K562 (cell line): Measurements from ENCODE around the gene SEPTIN2. TPM values are rescaled to one million over a fixed set of nuclear protein-coding genes. Genes with fewer than 3 reads are reported as not detected.

Experiments used
- ATAC-seq: fragments of 200-7000 bp; cut with Tn5 transposase; 3 replicates; pipeline ENCODE4 v1.9.1; 2020; ENCODE audit warnings: moderate library complexity
- BruUV-seq: library from RNA; stranded (reverse); fragments of 400-500 nt; replicated peaks from 2 replicates; lab custom pipeline; 2021; lab: Mats Ljungman, UMichigan
- CTCF ChIA-PET: fragments of 300-600 bp; formaldehyde crosslinking; extraction: SDS; loops from one replicate; lab custom pipeline; 2021; ENCODE audit warnings: low intra/inter-chr PET ratio; lab: Yijun Ruan, JAX
- POLR2A ChIA-PET: fragments of 300-600, 350-650 bp; sonication (Branson Sonifier 250); formaldehyde crosslinking; extraction: SDS; loops from one replicate; lab custom pipeline; 2021; ENCODE audit warnings: antibody characterized with exemption, inconsistent platforms; lab: Yijun Ruan, JAX
- DNase-seq, 4 experiments: peaks; one replicate each; pipeline versions ENCODE4 v3.0.0 to v3.0.0-alpha.2; 2011 to 2018; ENCODE audit warnings: low spot score in 3 of 4, mixed read lengths in 3 of 4; ENCODE audit errors: extremely low read depth in 1 of 4
- FAIRE-seq: peaks from 2 replicates; lab custom pipeline; 2011; peaks lifted over from hg19 to GRCh38; lab: Jason Lieb, UNC
- H2AFZ ChIP-seq: 2 replicates; pipeline ENCODE4 v1.6.0; 2011; ENCODE audit warnings: low read depth, low read length, control low read depth, inconsistent platforms
- H3K27ac ChIP-seq: fragments of 200-600 bp; 3 replicates; pipeline ENCODE4 v1.8.0; 2011; ENCODE audit warnings: low read depth, mild to moderate bottlenecking, control low read depth, inconsistent platforms, low read length, moderate library complexity, mixed read lengths; ENCODE audit errors: extremely low read depth
- H3K27me3 ChIP-seq, 2 experiments: fragments of 300-600 bp in 1 of 2; 2 replicates in 1 of 2; 3 replicates in 1 of 2; pipeline versions ENCODE4 v1.6.0 to v1.8.0; 2011; ENCODE audit warnings: inconsistent platforms in 2 of 2, low read length in 2 of 2, mild to moderate bottlenecking in 1 of 2, mixed read lengths in 1 of 2, moderate library complexity in 1 of 2; ENCODE audit not compliant: control insufficient read depth in 2 of 2, insufficient read depth in 2 of 2
- H3K36me3 ChIP-seq: fragments of 300-600 bp; 3 replicates; pipeline ENCODE4 v1.8.0; 2011; ENCODE audit warnings: mild to moderate bottlenecking, low read length, inconsistent platforms; ENCODE audit not compliant: control insufficient read depth, insufficient read depth
- H3K4me1 ChIP-seq, 2 experiments: fragments of 200-600 bp in 1 of 2; replicated peaks in 1 of 2; 2 replicates in 1 of 2; 3 replicates in 1 of 2; pipeline versions ENCODE4 v1.5.1 to v1.8.0; 2011; ENCODE audit warnings: inconsistent platforms in 2 of 2, low read length in 2 of 2, mild to moderate bottlenecking in 1 of 2, mixed read lengths in 1 of 2, moderate library complexity in 1 of 2; ENCODE audit not compliant: control insufficient read depth in 2 of 2, insufficient read depth in 2 of 2
- H3K4me2 ChIP-seq: 2 replicates; pipeline ENCODE4 v1.6.1; 2011; ENCODE audit warnings: low read length, control low read depth, inconsistent platforms, mixed read lengths; ENCODE audit not compliant: insufficient read depth
- H3K4me3 ChIP-seq: fragments of 200-600 bp; sonication (generic), shearing (Covaris generic); 2 replicates; pipeline ENCODE4 v1.5.1; 2016; ENCODE audit warnings: control low read depth, inconsistent platforms
- H3K79me2 ChIP-seq: fragments of 200-600 bp; 3 replicates; pipeline ENCODE4 v1.8.0; 2011; ENCODE audit warnings: low read length, inconsistent platforms; ENCODE audit not compliant: control insufficient read depth, insufficient read depth
- H3K9ac ChIP-seq, 2 experiments: 2 replicates each; pipeline versions ENCODE4 v1.6.0 to v1.6.1; 2011; ENCODE audit warnings: low read depth in 2 of 2, low read length in 2 of 2, control low read depth in 1 of 2, inconsistent platforms in 1 of 2, mild to moderate bottlenecking in 1 of 2, mixed read lengths in 1 of 2; ENCODE audit not compliant: insufficient read depth in 1 of 2
- H3K9me1 ChIP-seq: one replicate; pipeline ENCODE4 v1.6.0; 2011; ENCODE audit warnings: inconsistent platforms, mild to moderate bottlenecking, low read length, moderate library complexity; ENCODE audit not compliant: control insufficient read depth, insufficient read depth
- H3K9me3 ChIP-seq: replicated peaks from 2 replicates; pipeline ENCODE4 v1.5.1; 2011; ENCODE audit warnings: low read depth, low read length, inconsistent platforms; ENCODE audit not compliant: control insufficient read depth, insufficient read depth
- H4K20me1 ChIP-seq: replicated peaks from 2 replicates; pipeline ENCODE4 v1.6.1; 2011; ENCODE audit warnings: low read length, inconsistent platforms, mixed read lengths; ENCODE audit not compliant: control insufficient read depth, insufficient read depth
- CBX8 ChIP-seq: fragments of 200-600 bp; sonication (generic); IDR thresholded peaks from 2 replicates; pipeline ENCODE4 v1.6.1; 2012; ENCODE audit warnings: borderline replicate concordance, mixed run types, low read depth, mild to moderate bottlenecking, moderate library complexity, mixed read lengths, low read length, control low read depth, inconsistent platforms; ENCODE audit not compliant: poor library complexity, severe bottlenecking; ENCODE audit errors: extremely low read depth
- ETV6 ChIP-seq, 3 experiments: fragments of 150-350 bp in 1 of 3; sonication (generic) in 1 of 3; formaldehyde crosslinking in 1 of 3; IDR thresholded peaks; 2 replicates each; pipeline versions ENCODE4 v1.6.1 to v1.8.0; 2014 to 2022; ENCODE audit warnings: borderline replicate concordance in 2 of 3, low read depth in 2 of 3, antibody characterized with exemption in 1 of 3, low read length in 1 of 3, mild to moderate bottlenecking in 1 of 3, missing genetic modification reagents in 1 of 3
- HDGF ChIP-seq: fragments of 450-650 bp; IDR thresholded peaks from 2 replicates; pipeline ENCODE4 v1.6.1; 2016
- NFIC ChIP-seq: fragments of 450-650 bp; IDR thresholded peaks from 2 replicates; pipeline ENCODE4 v1.6.1; 2017; ENCODE audit warnings: mild to moderate bottlenecking, inconsistent platforms
- POLR2A ChIP-seq: fragments of 450-650 bp; conservative IDR thresholded peaks from 2 replicates; pipeline ENCODE4 v1.6.1; 2016
- RERE ChIP-seq: sonication (generic); formaldehyde crosslinking; IDR thresholded peaks from 2 replicates; pipeline ENCODE4 v1.8.0; 2023; ENCODE audit warnings: missing genetic modification reagents, mild to moderate bottlenecking, borderline replicate concordance
- ZBTB7A ChIP-seq: IDR thresholded peaks from 2 replicates; pipeline ENCODE4 v1.6.1; 2011; ENCODE audit warnings: low read depth, mild to moderate bottlenecking, low read length, moderate library complexity, borderline replicate concordance; ENCODE audit not compliant: control insufficient read depth
- ZNF445 ChIP-seq: fragments of 250-450 bp; sonication (Bioruptor Pico); IDR thresholded peaks from 2 replicates; pipeline ENCODE4 v1.4.0; 2020; ENCODE audit warnings: low read depth, mild to moderate bottlenecking, moderate library complexity
- WGBS: fragments of 100-300 bp; shearing (Covaris generic); methylation state at CpG from one replicate; pipeline ENCODE4 v1.1.6; 2016; ENCODE audit warnings: low coverage, mixed read lengths; ENCODE audit not compliant: insufficient coverage; ENCODE audit errors: missing lambda C conversion rate; 5-methylcytosine and 5-hydroxymethylcytosine counted together
- in situ Hi-C: fragments of 300-500 bp; cut with MboI; formaldehyde crosslinking; loops from 4 replicates; pipeline ENCODE4 v1.15.0; 2018; ENCODE audit warnings: inconsistent platforms, mixed read lengths
- intact Hi-C: fragments of 100-400 bp; cut with micrococcal nuclease; formaldehyde crosslinking; loops from 2 replicates; pipeline ENCODE4 v1.14.2; 2022
- polyA plus RNA-seq, 8 experiments: library from polyadenylated mRNA; depleted of rRNA in 4 of 8; stranded (reverse) in 5 of 8; unstranded in 3 of 8; fragments of >200 nt; fragmentation: Nextera tagmentation in 2 of 8; fragmentation: Illumina TruSeq in 1 of 8; extraction: Ambion mirVana in 2 of 8; extraction: Trizol in 1 of 8; gene quantifications; 2 replicates each; pipeline versions ENCODE4 v1.2.1 to v1.2.3, GENCODE V29; 2011 to 2014; ENCODE audit warnings: inconsistent platforms in 1 of 8, missing spikeins in 1 of 8
- total RNA-seq, 7 experiments: library from RNA; depleted of rRNA in 6 of 7; stranded (reverse); fragments of >200 nt in 6 of 7; fragmentation: Illumina TruSeq in 2 of 7; extraction: Trizol in 2 of 7; gene quantifications; 2 replicates each; pipeline versions ENCODE4 v1.2.1 to v1.2.3, GENCODE V29; 2011 to 2021; ENCODE audit warnings: low replicate concordance in 1 of 7

Gene SEPTIN2
- total and polyA plus RNA-seq, 9 of the 15 experiments (the other 6 are each of a cell fraction or from before 2014, with no cell fraction given) = 121 to 367 (median 166) TPM

GRCh38 chr2:241350878-241351639 is 35.3 kb downstream of the SEPTIN2 start:
- no peak overlapping the region for H2AFZ ChIP-seq
- no peak overlapping the region for H3K4me2 ChIP-seq
- H3K79me2 ChIP-seq = no peaks in the 10 kb centered on the region
- intact Hi-C loops (no loop called here), in situ Hi-C loops (no loop called here)
- no peak overlapping the region for H3K27ac ChIP-seq
- WGBS = 87% methylated on average over 9 of the region's 9 CpGs
- POLR2A ChIA-PET = interaction anchor here (1.0 kb wide), 1 partner anchor 37 kb away, joined by 3 read pairs; no protein-coding TSS in a partner anchor
- H3K27me3 ChIP-seq = no peaks in the 10 kb centered on the region
- TF ChIP-seq POLR2A = 0 out of 2 replicates have a peak, but pooled peaks have one; percentile 24
- TF ChIP-seq HDGF = no peak
- no peak for TF ChIP-seq ZBTB7A
- H3K4me1 ChIP-seq = peaks cover 5 to 11% of the 10 kb centered on the region in 2 experiments; a peak in 4 of 5 replicates
- no TSS peak for BruUV-seq
- FAIRE-seq (no peak), DNase-seq (no peak), ATAC-seq (no peak)
- H3K36me3 ChIP-seq = peaks cover 80% of the 10 kb centered on the region; the same call in 2 of the 3 replicates
- H3K4me3 ChIP-seq = no peak overlapping the region
- CTCF ChIA-PET = no interaction called here
- no peak overlapping the region for H3K9ac ChIP-seq
- H3K9me1 ChIP-seq = no peaks in the 10 kb centered on the region
- no peaks in the 10 kb centered on the region; the same call in 1 of the 2 replicates for H4K20me1 ChIP-seq
- H3K9me3 ChIP-seq = no peaks in the 10 kb centered on the region

- DNase-seq (no peak), ATAC-seq (no peak), FAIRE-seq (no peak)
- peaks cover 75% of the 10 kb centered on the region; the same call in 2 of the 3 replicates for H3K36me3 ChIP-seq
- no peak for TF ChIP-seq ETV6 (IDR thresholded peaks at IDR 0.05; ENCODE audit: borderline replicate concordance in 1 of 2, low read depth in 2 of 2, low read length in 1 of 2)
- no peak for TF ChIP-seq ETV6 (CRISPR knock-in tag; IDR thresholded peaks at IDR 0.05; ENCODE audit: borderline replicate concordance)
- TF ChIP-seq RERE (CRISPR knock-in tag) = no peak
- TF ChIP-seq CBX8 = no peak
- no peak for TF ChIP-seq ZNF445
- TF ChIP-seq NFIC = no peak
- no peak overlapping the region for H3K4me2 ChIP-seq
- H3K4me1 ChIP-seq = peaks cover 5 to 15% of the 10 kb centered on the region in 2 experiments; a peak in 4 of 5 replicates
- no peaks in the 10 kb centered on the region for H3K9me3 ChIP-seq
- no peak overlapping the region for H3K9ac ChIP-seq
- POLR2A ChIA-PET = no interaction called here
- CTCF ChIA-PET = no interaction called here
- H3K4me3 ChIP-seq = no peak overlapping the region
- no peak overlapping the region for H2AFZ ChIP-seq
- intact Hi-C loops = no loop called here
- no peaks in the 10 kb centered on the region; the same call in 1 of the 2 replicates for H4K20me1 ChIP-seq
- no TSS peak for BruUV-seq
- 71% methylated on average over 3 of the region's 3 CpGs for WGBS
- in situ Hi-C loops = no loop called here
- no peaks in the 10 kb centered on the region for H3K27me3 ChIP-seq
- no peak overlapping the region for H3K27ac ChIP-seq
- no peaks in the 10 kb centered on the region for H3K9me1 ChIP-seq
- peaks cover 5% of the 10 kb centered on the region for H3K79me2 ChIP-seq
Measured at GRCh38 chr2:241351640-241352031, 35.9 kb downstream of the SEPTIN2 start.
